Ovary (tissue), 9 donors: ENCODE data around the gene ANKLE2. TPM values are rescaled to one million over a fixed set of nuclear protein-coding genes. Genes with fewer than 3 reads are reported as not detected.

Experiments
- DNase-seq, 5 donors: peaks; one replicate each; pipeline ENCODE4 v3.0.0-alpha.2; 2019 to 2020
- H3K27ac ChIP-seq, 2 donors: fragments of 200-600 bp; one replicate each; pipeline versions ENCODE4 v1.5.1 to v1.8.0; 2019 to 2022
- H3K27me3 ChIP-seq: fragments of 200-600 bp; one replicate; pipeline ENCODE4 v1.8.0; 2022
- H3K36me3 ChIP-seq: fragments of 200-600 bp; sonication (generic); one replicate; pipeline ENCODE4 v1.5.1; 2019
- H3K4me1 ChIP-seq: one replicate; pipeline ENCODE4 v1.8.1; 2013; ENCODE audit warnings: mild to moderate bottlenecking, moderate library complexity; ENCODE audit not compliant: insufficient read depth
- H3K4me3 ChIP-seq: fragments of 200-600 bp; sonication (generic); one replicate; pipeline ENCODE4 v1.5.1; 2017
- H3K9me3 ChIP-seq, 2 donors: fragments of 200-600 bp in 1 of 2; sonication (generic) in 1 of 2; one replicate each; pipeline versions ENCODE4 v1.5.1 to v1.8.1; 2013 to 2019; ENCODE audit warnings: mild to moderate bottlenecking in 1 of 2, moderate library complexity in 1 of 2
- CTCF ChIP-seq, 3 donors: fragments of 450-650 bp in 2 of 3; fragments of 200-600 bp in 1 of 3; IDR thresholded peaks; one replicate each; pipeline versions ENCODE4 v1.5.1 to v1.8.0; 2016 to 2022; ENCODE audit warnings: antibody characterized with exemption in 3 of 3, mild to moderate bottlenecking in 1 of 3
- EP300 ChIP-seq: sonication (generic); formaldehyde crosslinking; IDR thresholded peaks from one replicate; pipeline ENCODE4 v1.6.1; 2017; ENCODE audit warnings: antibody characterized with exemption
- POLR2A ChIP-seq: fragments of 450-650 bp; IDR thresholded peaks from one replicate; pipeline ENCODE4 v1.6.1; 2017; ENCODE audit warnings: antibody characterized with exemption, mild to moderate bottlenecking, moderate library complexity
- WGBS, 3 donors: extraction: QIAGEN DNeasy Blood & Tissue Kit in 1 of 3; methylation state at CpG; one replicate each; pipeline versions ENCODE4 v1.1.5 to v1.1.7; 2013 to 2017; 5-methylcytosine and 5-hydroxymethylcytosine counted together
- intact Hi-C, 4 donors: fragments of 100-400 bp; cut with DNase I; formaldehyde crosslinking; loops; one replicate each; pipeline versions ENCODE4 v1.11.0 to v1.15.1; 2022 to 2023
- polyA plus RNA-seq, 2 donors: library from polyadenylated mRNA; stranded (reverse); fragments of 200-250 nt in 1 of 2; fragments of 350-450 nt in 1 of 2; fragmentation: Illumina TruSeq in 1 of 2; extraction: RNeasy Lipid Tissue Mini Kit (QIAGEN cat#74804) in 1 of 2; gene quantifications; one replicate each; pipeline ENCODE4 v1.2.3, GENCODE V29; 2013 to 2014
- total RNA-seq, 7 donors: library from RNA; depleted of rRNA in 2 of 7; stranded (reverse); fragments of >200 nt in 2 of 7; fragmentation: NEBNext Ultra II Directional in 3 of 7; extraction: Animal tissue kit (Norgen Biotek cat#: 25700) in 3 of 7; gene quantifications; one replicate each; pipeline versions ENCODE4 v1.1.0 to v1.2.4, GENCODE V29; 2016 to 2023
- donor health status: DM: no; HTN: no; CAD: no; lungs with moderate emphysema.
- donor health status: DM: no; HTN: no; CAD: no.
- donor health status: Bipolar disorder and iron deficiency.
- donor health status: DM: yes; HTN: yes; CAD: no.
- donor health status: DM: no; HTN: no; CAD: no.
- donor health status: DM: yes; HTN: yes; CAD: no.

Gene ANKLE2
- total and polyA plus RNA-seq, 9 donors, result 30.5 to 82.0 (median 43.2) TPM

GRCh38 chr12:132788375-132789098 is 26.9 kb upstream of the ANKLE2 start:
- Histone ChIP-seq H3K4me3 (no peak overlapping the region), H3K9me3 (no peaks in the 10 kb centered on the region), H3K36me3 (no peaks in the 10 kb centered on the region), H3K4me1 (no peaks in the 10 kb centered on the region), H3K27ac (no peak overlapping the region), H3K27me3 (no peaks in the 10 kb centered on the region)
- WGBS, 3 donors, result 89 to 92% (median 92%) methylated on average over 28 to 29 of the region's 29 CpGs
- TF ChIP-seq EP300 (no peak), POLR2A (no peak), CTCF (IDR thresholded peaks at IDR 0.05) (no peak)
- intact Hi-C loops, result no loop called here
- no peak for DNase-seq

GRCh38 chr12:132787877-132788276 is 26.2 kb upstream of the ANKLE2 start:
- Histone ChIP-seq H3K9me3 (no peaks in the 10 kb centered on the region), H3K27me3 (no peaks in the 10 kb centered on the region), H3K4me3 (no peak overlapping the region), H3K4me1 (no peaks in the 10 kb centered on the region), H3K27ac (no peak overlapping the region), H3K36me3 (no peaks in the 10 kb centered on the region)
- no peak for DNase-seq
- no peak for TF ChIP-seq EP300
- no peak for TF ChIP-seq CTCF (IDR thresholded peaks at IDR 0.05)
- no peak for TF ChIP-seq POLR2A
- intact Hi-C loops, result no loop called here
- 92 to 97% (median 96%) methylated on average over 15 of the region's 15 CpGs for WGBS, 3 donors

GRCh38 chr12:132786192-132786591 is 24.6 kb upstream of the ANKLE2 start:
- WGBS, 3 donors, result 88 to 93% (median 91%) methylated on average over 19 to 21 of the region's 21 CpGs
- DNase-seq, result no peak
- intact Hi-C loops, result no loop called here
- H3K4me3 ChIP-seq, result no peak overlapping the region
- H3K27me3 ChIP-seq, result no peaks in the 10 kb centered on the region
- no peaks in the 10 kb centered on the region for H3K36me3 ChIP-seq
- H3K4me1 ChIP-seq, result no peaks in the 10 kb centered on the region
- no peak overlapping the region for H3K27ac ChIP-seq
- H3K9me3 ChIP-seq, result no peaks in the 10 kb centered on the region
- TF ChIP-seq CTCF (IDR thresholded peaks at IDR 0.05) (no peak), EP300 (no peak), POLR2A (no peak)

- intact Hi-C loops, result no loop called here
- Histone ChIP-seq H3K4me3 (no peak overlapping the region), H3K36me3 (no peaks in the 10 kb centered on the region), H3K27me3 (no peaks in the 10 kb centered on the region), H3K4me1 (no peaks in the 10 kb centered on the region), H3K27ac (no peak overlapping the region), H3K9me3 (no peaks in the 10 kb centered on the region)
- WGBS, 3 donors, result 70 to 86% (median 79%) methylated on average over 9 of the region's 9 CpGs
- no peak for DNase-seq
- TF ChIP-seq POLR2A (no peak), EP300 (no peak), CTCF (IDR thresholded peaks at IDR 0.05) (no peak)
These were observed 22.9 kb upstream of the ANKLE2 start for GRCh38 chr12:132784580-132784979.
